NCI-H526 (cell line): ENCODE measurements around the gene LY6G6D.
A peak's percentile ranks its signal among the peaks of the same experiment; 100 is the strongest.

Experiments
- DNase-seq, 2 experiments: peaks; one replicate each; lab custom pipeline; 2025; lab: John Stamatoyannopoulos, UW

LY6G6D gene

DNA sequence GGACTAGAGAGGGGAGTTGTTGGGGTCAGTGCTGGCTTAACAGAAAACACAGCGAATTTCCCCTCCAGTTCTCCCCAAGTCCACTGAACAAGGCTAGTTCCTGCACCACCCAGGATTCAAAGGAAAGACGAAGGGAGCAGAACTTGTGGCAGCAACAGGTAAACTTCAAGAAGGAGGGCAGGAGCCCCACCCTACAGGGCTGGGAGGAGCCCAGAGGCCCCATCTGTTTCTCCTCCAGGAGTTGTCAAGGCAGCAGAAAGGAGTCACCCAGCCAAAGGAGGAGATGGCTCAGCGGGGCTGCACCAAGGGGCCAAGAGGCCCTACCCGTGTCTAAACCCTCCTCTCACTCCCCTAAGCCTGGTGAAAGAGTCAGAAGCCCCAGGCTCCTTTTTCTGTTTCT, 49.0 kb downstream of the LY6G6D start:
- DNase-seq: no peak

GRCh38 chr6:31765559-31765909, 50.4 kb downstream of the LY6G6D start:
- DNase-seq: no peak

DNA sequence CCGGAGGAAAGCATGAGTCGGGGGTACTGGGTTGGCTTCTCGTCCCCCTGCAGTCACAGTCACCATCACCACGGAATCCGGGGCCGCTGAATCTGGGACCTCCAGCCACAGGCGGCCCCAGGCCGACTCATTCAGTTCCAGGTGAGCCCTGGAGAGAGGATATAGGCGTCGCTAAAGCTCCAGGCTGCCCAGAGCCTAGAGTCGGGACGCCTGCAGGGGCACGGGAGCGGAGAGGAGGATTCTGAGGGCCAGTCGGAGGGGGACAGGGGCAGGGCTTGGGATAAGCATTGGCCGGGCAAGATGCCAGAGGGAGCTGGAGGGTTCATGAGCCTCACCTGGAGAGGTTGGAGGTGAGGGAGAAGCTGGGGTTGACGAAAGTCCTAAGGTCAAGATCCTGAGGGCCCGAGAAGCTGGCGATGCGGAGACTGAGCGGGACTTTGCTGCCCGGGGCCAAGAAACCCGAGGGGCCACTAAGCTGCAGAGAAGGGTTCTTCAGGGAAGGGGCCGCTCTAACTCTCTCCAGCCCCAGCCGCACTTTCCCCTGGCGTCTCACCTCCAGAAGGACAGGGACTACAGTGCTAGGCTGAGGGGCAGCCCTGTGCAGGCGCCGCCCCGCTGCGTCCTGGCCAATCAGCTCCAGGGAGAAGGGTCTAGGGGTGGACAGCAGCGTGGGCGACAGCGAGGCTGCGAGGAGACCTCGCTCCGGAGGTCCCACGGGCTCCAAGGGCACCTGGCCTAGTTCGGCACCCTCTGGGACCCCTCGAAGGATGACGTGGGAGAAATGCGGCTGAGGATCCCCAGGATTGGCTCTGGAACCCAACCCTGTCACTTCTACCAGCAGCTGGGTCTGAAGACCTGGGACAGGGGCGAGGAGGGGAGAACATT, 51.0 kb downstream of the LY6G6D start:
- peak in 1 of 2 experiments; percentile 32 for DNase-seq

GRCh38 chr6:31767096-31767645, 52.0 kb downstream of the LY6G6D start:
- DNase-seq: no peak
